NK-92 (cell line): ENCODE results near the gene KDM5B.
"Not testable (repeated sequence)": the region's sequence is repeated elsewhere in the genome, so short reads cannot be mapped to it uniquely, and the experiment has no call there.

ENCODE experiments used
- DNase-seq: peaks from one replicate; lab custom pipeline; 2025; ENCODE audit not compliant: unreplicated experiment; lab: John Stamatoyannopoulos, UW

KDM5B gene

DNA sequence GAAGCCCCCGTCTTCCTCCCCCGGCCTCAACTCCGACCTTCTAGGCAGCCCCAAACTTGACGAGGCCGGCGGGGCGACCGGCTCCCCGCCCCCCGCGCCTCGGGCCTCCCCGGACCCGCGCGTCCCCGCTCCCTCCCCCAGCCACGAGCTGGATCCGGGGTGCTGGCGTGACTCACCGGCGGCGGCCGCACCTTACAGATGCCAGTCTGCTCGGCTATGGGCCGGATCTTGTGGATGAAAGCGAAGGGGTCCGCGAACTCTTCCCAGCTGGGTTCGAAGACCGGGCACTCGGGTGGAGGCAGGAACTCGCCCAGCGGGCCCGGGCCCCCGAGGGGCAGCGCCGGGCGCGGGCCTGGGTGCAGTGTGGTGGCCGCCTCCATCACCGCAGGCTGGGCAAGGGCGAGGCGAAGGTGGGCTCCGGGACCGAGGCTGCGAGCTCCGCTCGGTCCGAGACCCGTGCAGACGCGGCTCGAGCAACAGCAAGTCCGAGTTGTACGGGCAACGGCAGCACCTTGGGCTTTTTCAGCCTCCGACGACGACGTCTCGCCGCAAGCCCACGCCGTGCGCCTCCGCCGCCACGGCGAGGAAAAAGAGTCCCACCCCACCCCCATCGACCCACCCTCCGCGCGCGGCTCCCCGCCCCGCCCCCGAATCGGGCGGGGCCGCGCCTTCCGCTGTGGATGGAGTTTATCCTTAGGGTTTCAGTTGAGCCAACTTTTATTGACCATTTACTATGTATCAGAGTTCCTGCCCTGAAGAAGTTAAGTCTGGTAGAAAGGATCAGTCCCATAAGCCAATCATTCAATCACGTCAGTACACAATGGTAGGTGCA, at the start of gene KDM5B:
KDM5B (minus strand) TSS at position 496 of the 832 bp plus-strand sequence; CDS start at position 380, 116 bp downstream.
- no peak for DNase-seq

DNA sequence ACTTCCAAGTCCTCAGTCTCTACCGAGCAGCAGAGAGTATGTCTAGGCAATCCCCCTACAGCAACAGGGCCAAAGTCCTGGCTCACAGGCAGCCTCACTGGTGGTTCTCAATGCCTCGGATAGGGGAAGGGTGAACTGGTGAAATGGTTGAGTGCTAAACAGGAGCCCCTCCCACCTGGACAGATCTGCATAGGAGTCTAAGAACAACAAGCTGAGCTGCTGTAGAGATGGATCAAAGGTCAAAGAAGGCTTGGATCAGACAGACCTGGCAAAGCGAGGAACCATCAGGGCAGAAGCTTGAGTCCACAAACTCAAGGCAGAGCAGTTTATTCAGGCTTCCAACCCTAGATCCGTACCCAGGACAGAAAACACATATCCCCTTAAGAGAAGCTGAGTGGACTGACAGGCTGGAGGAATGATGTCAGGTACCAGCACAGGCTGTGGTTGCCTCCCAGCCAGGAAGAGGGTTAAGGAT, 49.0 kb upstream of the KDM5B start:
- DNase-seq, result no peak

DNA sequence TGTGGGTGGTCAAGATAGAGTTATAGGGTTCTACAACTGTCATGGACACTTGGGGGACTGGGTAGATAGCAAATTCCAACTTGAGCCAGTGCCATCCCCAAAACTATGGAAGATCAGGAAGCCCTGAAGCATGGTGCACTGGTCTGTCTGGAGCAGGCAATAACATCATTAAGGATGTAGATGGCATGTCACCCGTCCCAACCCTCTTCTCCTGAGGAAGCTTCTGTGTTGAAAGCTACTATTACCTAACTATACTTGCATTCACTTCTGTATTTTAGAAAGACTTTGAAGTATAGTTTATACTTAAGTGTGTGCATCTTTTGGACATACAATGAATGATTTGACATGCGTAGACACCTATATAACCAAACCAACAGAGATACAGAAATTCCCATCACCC, 47.8 kb upstream of the KDM5B start:
- no peak for DNase-seq

DNA sequence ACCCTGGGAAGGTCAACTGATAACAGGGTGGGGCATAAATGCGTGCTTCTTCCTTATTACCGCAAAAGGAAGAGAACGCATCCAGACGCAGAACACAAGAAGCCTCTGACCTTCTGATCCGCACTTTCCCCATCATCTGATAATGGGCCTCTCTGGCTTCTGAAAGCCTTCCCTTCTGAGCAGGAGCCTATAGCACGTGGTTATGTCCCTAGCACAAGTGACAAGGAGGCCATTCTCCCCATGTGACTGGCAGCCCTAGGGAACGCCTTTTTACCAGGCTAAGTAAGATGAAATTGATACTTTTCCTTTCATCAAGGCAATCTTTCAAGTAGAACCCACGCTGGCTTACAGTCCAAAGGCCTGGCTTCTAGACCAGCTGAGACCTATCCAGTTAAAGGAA, 46.6 kb upstream of the KDM5B start:
- DNase-seq, result no peak

DNA sequence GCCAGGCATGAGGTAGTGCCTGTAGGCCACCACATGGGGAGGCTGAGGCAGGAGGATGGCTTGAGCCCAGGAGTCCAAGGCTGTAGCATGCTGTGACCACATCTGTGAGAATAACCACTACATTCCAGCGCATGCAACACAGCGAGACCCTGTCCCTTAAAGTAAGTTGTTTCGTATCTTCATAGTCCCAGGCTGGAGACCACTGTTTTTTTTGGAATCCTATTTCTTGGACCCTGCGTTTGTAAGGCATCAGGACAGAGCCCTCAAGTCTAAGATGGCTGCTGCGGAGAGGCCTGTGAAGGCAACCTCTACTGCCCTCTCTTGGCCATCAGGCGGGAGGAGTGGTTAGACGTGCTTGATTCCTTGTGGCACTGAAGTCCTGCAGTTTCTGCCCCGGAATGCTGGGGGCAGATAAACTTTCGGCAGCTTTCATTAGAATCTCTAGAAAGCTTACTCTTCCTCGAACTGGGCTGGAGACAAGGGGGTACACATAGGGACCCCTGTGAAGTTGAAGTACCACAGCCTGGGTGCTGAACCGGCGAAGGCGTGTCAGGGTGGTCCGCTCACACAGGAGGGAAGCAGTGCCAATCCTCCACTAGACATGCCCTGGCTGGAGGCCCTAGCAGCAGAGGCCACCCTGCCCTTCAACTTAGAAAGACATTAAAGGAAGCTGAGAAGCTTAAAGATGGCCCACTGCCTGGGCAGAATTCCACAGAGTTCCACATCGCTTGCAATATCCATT, 44.1 kb upstream of the KDM5B start:
- DNase-seq, result no peak

DNA sequence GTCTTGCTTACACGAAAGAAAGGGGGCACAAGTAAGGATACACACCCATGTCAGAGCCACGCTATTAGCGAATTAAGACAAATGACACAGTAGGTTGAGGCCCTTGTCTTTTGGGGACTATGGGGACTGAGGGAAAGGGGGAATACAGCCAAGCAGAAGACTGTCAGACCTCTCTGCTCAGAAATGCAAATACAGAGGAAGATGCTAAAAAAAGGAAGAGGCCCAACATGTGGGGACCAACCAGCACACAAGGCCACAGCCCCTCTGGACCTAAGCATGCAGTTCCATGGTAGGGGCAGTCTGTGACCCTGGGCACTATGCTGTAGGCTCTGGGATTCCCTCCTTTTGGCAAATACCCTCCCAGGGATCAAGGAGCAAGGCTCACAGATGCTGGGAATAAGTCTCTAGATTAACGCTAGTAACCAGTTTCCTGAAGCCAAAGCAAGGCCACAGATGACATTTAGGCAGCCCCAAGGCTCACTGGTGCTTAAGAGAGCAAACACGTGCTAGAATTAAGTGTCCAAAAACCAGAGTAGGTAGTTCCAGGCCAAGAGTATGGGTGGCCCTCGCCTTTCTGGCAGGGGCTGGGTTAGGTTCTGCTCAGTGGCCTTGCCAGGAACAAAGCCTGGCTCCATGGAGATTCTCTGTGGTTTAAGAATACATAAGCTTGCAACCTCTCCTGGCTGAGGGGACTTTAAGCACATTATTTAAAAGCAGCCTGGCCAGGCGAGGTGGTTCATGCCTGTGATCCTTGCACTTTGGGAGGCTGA, 42.6 kb upstream of the KDM5B start:
- no peak for DNase-seq

DNA sequence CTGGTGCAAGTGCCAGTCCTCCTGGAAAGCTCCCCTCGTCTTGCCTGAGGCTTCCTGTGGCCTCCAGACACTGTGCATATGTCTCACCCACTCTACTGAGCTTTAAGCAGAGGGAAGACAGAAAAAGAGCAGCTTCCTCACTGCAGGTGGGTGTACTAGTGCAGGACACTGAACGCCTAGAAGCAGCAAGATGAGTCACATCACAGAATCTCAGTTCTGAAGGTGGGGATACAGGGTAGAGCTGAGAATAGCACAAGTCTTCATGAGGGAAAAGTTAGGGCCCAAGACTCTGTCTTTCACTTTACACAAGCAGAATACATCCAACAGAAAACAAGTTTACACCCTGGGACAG, 39.9 kb upstream of the KDM5B start:
- no peak for DNase-seq

DNA sequence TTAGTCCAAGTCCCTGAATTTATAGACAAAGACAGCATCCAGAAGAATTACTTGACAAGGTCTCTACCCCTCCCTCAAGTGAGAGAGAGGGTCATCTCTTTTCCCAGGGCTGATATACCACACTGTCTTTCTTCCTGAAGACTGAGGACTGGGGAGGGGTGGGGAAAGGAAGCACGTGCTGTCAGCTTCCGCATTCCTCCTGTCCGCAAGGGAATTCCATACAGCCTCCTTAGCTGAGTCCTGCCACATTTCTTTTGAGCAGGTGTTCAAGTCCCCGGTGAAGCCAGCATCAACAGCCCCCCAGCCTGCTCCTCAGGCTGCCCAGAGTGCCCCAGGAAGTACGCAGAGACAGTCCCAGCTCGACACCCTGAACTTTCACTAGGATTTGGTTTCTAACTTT, 36.7 kb upstream of the KDM5B start:
- DNase-seq, result no peak

DNA sequence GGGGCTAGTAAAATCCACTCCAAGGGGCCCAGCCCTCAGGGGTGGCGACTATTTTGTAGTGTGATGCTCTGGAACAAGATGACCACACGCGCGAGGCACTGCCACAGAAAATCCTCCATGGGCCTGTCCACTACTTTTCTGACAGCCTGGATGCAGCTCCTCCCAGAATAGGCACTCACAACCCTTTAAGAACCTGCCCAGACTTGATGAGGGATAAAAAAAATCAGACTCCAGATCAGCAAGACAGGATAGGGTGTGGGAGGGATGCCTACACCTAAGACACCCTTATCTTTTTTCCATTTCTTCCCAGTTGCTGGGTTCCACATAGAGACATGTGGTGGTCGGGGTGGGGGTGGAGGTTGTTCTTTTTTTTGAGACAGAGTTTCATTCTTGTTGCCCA, 36.0 kb upstream of the KDM5B start:
- no peak for DNase-seq

DNA sequence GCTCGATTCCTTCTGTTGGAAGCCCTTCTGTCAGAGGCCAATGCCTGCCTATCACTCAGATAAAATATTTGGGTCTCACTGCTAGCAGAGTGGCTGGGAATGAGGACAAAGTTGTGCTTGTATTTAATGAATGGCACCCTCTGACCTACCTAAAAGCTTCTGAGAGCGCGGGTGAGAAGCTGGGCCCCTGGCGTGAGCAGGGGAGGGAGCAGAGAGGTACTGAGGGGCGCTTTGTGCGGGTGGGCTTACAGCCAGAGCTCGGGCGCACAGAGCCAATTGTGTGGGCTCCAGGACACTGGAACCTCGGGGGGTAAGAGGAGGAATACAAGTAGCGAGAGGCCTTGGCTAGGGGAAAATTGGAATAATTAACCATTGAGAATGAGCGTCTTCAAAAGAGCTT, 34.9 kb upstream of the KDM5B start:
- DNase-seq, result no peak

DNA sequence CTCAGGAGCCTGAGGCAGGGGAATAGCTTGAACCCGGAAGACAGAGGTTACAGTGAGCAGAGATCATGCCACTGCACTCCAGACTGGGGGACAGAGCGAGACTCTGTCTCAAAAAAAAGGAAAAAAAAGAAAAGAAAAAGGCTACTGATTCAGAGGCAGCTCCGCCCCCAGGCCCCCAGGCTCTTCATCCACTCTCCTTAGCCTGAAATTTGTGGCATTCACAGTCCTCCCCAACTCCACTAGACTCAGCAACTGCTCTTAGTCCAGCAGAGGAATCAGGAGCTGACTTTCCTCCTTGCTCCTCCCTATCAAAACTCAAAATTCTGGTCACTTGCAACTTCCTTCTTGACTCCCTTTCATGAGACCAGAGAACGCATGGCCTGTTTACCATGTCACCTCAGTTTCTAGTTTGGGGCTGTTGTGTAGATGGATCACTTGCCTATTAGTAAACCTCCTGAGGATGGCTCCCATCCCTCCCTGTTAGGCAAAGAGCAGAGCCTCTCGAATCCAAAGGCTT, 29.6 kb upstream of the KDM5B start:
- no peak for DNase-seq

DNA sequence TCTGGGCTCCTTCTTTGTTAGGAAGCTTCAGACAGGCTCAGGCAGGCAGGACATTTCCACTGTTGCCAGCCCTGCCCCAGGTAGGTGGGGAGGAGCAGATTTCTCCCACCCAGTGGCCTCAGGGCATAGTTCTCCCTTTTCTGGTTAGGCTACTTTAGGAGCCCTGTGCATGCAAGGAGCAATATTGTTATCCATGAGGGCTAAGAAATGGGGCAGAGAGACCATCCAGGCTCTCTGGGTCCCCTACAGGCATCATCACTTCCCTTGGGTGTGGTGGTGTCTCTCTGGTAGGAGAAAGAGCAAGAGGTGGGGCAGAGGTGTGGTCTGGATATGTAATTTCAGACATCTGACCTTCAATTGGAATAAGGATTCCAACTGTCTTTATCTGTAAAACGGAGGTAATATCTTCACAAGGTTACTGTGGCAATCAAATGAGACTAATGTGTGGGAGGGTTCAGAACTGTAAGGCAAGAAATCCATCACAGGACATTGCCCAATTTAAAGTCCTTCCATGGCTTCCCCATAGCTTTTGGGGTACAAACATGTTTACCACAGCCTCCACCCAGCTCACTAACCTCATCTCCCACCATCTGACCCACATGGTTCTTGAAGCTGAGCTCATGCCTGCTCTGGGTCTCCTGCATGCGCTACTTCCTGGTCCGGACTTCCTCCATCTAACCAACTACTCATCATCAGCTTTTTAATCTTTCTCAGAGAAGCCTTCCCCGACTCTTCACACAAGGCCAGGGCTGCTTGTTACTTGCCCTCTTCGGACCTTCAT, 28.6 kb upstream of the KDM5B start:
- no peak for DNase-seq

DNA sequence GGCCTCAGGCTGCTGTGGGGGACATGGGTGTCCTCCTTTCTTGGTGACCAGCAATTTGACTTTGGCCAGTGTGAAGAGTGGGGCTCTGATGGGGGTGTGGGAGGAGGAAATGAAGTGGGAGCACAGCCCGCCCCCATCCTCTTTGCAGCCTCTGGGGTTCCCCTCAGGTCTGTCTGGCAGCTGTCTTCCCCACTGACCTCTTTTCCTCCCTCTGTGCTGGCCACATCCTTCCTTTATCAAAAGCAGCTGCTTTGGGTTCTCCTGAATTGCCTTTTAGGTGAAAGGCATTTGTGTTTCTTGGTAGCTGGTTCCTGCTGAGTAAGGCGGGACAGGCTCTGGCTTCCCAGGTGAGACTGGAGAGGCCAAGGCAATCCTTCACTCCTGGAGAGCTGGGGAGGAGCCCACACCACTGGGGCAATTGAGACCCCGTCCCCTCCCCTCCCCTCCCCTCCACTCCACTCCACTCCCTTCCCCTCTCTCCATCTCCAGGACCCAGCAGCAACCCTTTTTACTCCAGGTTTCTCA, 27.4 kb upstream of the KDM5B start:
- DNase-seq, result no peak

DNA sequence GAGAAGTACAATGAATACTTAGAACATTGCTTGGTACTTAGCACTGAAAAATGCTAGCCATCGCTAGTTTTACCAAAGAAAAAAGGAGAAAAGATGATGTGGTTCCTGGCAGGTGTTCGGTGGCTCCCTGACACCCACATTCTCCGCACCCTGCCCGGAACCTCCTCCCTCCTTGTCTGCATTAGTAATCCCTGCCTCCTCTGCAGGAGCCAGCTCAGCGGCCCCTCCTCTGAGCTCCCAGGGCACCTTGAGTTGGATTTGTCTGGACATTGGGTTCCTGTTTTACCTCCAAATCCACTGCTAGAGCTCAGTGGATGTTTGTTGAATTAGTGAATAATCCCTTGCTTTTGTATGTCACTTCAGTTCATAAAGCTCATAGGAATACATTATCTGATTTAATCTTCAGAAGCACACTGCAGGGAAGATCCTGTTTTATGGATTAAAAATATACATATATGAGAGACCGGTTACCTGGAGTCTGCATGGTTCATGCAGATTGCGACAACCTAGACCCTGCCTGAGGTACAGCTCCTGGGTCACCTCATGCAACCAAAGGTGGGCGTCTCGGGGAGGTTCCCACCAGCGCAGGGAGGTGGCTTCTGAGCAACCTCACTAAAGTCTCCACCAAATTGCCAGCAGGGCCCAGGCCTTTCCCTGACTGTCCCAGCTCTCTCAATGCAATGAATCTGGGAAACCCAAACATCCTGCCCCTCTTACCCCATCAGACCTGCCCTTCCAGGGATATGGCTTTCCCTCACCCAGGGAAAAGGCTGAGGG, 26.7 kb upstream of the KDM5B start:
- DNase-seq, result no peak

DNA sequence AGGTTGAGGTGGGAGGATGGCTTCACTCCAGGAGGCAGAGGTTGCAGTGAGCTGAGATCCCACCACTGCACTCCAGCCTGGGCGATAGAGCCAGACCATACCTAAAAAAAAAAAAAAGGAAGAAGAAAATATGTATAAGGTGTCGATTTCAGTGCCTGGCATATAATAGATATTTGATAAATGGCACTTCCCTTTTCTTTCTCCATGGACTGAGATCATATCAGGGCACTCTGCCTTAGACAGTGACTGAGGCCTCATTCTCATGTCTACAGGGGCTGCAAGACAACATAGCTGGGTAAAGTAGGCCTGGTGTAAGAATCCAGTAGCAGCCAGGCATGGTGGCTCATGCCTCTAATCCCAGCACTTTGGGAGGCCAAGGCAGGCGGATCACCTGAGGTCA, 23.7 kb upstream of the KDM5B start:
- no peak for DNase-seq

DNA sequence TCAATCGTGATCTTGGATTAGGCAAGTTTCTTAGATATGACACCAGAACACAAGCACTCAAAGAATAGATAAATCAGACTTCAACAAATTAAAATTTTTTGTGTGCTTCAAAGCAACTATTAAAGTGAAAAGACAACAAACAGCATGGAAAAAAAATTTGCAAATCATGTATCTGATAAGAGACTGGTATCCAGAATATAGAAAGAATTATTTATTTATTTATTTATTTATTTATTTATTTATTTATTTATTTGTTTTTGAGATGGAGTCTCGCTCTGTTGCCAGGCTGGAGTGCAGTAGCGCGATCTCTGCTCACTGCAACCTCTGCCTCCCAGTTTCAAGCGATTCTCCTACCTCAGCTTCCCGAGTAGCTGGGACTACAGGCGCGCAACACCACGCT, 21.0 kb upstream of the KDM5B start:
- DNase-seq, result not testable (repeated sequence)

DNA sequence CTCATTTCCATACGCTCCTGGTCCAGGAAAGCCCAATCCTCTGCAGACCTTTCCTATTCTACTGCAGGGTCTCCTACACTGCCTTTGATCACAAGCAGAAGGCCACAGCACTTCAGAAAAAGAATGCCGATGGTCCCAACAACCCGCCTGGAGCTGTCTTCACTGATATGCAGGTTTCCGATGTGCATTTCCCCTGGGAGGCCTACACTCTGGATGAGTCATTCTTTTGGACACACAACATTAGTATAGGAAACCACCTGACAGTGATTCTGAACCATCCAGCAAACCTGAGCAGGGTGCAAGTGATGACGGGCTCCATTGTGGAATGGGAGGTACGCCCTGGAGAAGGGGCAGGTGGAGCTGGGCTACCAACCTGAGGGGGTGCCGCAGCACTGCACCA, 17.5 kb upstream of the KDM5B start:
- no peak for DNase-seq

DNA sequence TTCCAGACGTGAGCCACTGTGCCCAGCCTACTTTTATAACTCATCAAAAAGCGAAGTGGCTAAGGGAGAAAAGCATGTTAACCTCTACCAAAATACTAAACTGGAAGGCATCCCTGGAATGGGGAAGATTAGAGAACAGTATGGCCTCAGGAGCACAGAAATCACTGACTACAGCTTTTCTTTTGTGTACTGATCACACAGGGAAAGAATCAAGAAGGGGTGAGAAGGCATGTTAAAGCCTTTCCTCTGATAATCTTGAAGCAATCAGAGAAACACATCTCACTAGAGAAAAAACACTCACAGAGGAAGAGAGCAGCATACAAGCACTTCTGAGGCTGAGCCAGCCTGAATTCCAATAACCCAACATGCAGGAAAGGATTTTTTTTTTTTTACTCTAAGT, 13.2 kb upstream of the KDM5B start:
- DNase-seq, result no peak

DNA sequence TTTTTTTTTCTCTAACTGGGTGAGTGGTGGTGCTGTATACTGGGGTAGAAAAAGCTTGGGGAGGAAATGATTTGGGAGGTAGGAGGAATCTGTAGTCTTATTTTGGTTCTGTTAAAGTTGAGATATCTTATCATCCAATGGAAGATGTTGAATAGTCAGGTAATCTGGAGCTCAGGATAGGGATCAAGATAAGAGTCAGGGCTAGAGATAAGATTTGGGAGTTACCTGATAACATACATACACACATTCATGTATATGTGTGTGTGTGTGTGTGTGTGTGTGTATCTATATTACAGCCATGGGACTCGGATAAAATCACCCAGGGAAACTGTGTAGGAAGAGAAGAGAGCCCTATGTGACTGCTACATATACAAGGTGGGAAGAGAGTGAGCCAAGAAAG, 10.6 kb upstream of the KDM5B start:
- no peak for DNase-seq

DNA sequence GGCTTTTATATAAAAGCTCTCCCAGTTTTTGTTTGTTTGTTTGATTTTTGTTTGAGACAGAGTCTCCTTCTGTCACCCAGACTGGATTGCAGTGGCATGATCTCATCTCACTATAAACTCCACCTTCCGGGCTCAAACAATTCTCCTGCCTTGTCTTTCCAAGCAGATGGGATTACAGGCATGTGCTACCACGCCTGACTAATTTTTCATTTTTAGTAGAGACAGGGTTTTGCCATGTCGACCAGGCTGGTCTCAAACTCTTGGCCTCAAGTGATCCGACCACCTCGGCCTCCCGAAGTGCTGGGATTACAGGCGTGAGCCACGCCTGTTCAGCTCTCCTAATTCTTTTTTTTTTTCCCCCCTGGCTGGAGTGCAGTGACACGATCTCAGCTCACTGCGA, 6.9 kb upstream of the KDM5B start:
- DNase-seq, result no peak
